ENCODE data around the gene AGPS. TPM values are rescaled to one million over a fixed set of nuclear protein-coding genes. Genes with fewer than 3 reads are reported as not detected.
"Not testable (repeated sequence)": the region's sequence is repeated elsewhere in the genome, so short reads cannot be mapped to it uniquely, and the experiment has no call there.

AGPS gene
- total RNA-seq, 1 experiment from 2014 or later = 54.0 TPM

DNA sequence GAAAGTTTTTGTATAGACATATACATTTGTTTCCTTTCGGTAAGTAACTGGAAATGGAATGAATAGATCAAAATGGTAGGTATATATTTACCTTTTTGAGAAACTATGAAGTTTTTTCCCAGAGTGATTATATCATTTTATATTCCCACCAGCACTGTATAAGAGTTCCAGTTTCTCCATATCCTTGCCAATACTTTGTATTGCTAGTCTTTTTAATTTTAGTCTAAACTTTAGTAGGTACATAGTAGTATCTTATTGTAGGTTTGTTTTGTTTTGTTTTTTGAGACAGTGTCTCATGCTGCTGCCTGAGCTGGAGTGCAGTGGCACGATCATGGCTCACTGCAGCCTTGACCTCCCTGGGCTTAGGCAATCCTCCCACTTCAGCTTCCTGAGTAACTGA lies 56.6 kb downstream of the AGPS start:
- Histone ChIP-seq H3K4me3 (ENCODE audit: low read length) (no peak overlapping the region), H3K79me2 (ENCODE audit: low read length) (peaks cover 53% of the 10 kb centered on the region), H3K4me1 (ENCODE audit: low read length) (no peaks in the 10 kb centered on the region), H3K27ac (ENCODE audit: low read length) (no peak overlapping the region), H3K9me2 (replicated peaks; ENCODE audit: insufficient read depth, low read length) (no peaks in the 10 kb centered on the region), H2AFZ (ENCODE audit: low read length) (no peak overlapping the region), H3K36me3 (ENCODE audit: insufficient read depth, low read length) (peaks cover 27% of the 10 kb centered on the region), H3K9me3 (ENCODE audit: low read length) (no peaks in the 10 kb centered on the region), H3K9ac (ENCODE audit: low read length) (no peak overlapping the region), H4K20me1 (ENCODE audit: insufficient read depth, low read depth, low read length) (no peaks in the 10 kb centered on the region), H3K4me2 (ENCODE audit: low read depth, low read length, poor library complexity, severe bottlenecking) (no peak overlapping the region), H3K27me3 (ENCODE audit: low read length) (no peaks in the 10 kb centered on the region)
- no peak for DNase-seq

DNA sequence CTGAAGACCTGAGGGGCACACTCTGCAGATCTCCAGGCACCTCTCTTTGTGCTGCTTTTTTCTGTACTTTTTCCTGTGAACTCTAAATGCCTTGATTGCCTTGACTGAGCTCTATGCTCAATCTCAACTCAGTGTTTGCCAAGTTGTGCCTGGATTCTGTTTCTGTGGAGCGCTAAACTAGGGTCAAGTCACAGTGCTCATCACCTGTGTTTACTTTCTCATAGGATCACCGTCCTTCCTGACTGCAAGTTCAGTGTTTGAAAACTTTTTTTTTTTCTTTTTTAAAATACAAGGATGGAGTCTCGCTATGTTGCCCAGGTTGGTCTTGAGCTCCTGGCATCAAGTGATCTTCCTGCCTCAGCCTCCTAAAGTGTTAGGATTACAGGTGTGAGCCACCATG lies 62.6 kb downstream of the AGPS start:
- Histone ChIP-seq H3K4me2 (ENCODE audit: low read depth, low read length, poor library complexity, severe bottlenecking) (no peak overlapping the region), H3K4me1 (ENCODE audit: low read length) (no peaks in the 10 kb centered on the region), H4K20me1 (ENCODE audit: insufficient read depth, low read depth, low read length) (no peaks in the 10 kb centered on the region), H3K9me3 (ENCODE audit: low read length) (no peaks in the 10 kb centered on the region), H2AFZ (ENCODE audit: low read length) (no peak overlapping the region), H3K4me3 (ENCODE audit: low read length) (no peak overlapping the region), H3K9me2 (replicated peaks; ENCODE audit: insufficient read depth, low read length) (no peaks in the 10 kb centered on the region), H3K36me3 (ENCODE audit: insufficient read depth, low read length) (peaks cover 23% of the 10 kb centered on the region), H3K9ac (ENCODE audit: low read length) (no peak overlapping the region), H3K27me3 (ENCODE audit: low read length) (no peaks in the 10 kb centered on the region), H3K27ac (ENCODE audit: low read length) (no peak overlapping the region), H3K79me2 (ENCODE audit: low read length) (peaks cover 47% of the 10 kb centered on the region)
- no peak for DNase-seq

GRCh38 chr2:177459756-177460155 lies 67.2 kb downstream of the AGPS start:
- H3K4me2 ChIP-seq (ENCODE audit: low read depth, low read length, poor library complexity, severe bottlenecking); H3K27ac ChIP-seq (ENCODE audit: low read length); H3K4me3 ChIP-seq (ENCODE audit: low read length); H3K27me3 ChIP-seq (ENCODE audit: low read length); H3K9me2 ChIP-seq (replicated peaks; ENCODE audit: insufficient read depth, low read length); H3K9me3 ChIP-seq (ENCODE audit: low read length); H4K20me1 ChIP-seq (ENCODE audit: insufficient read depth, low read depth, low read length); H2AFZ ChIP-seq (ENCODE audit: low read length); DNase-seq; H3K4me1 ChIP-seq (ENCODE audit: low read length); H3K9ac ChIP-seq (ENCODE audit: low read length): not testable (repeated sequence)
- Histone ChIP-seq H3K79me2 (ENCODE audit: low read length) (peaks cover 25% of the 10 kb centered on the region), H3K36me3 (ENCODE audit: insufficient read depth, low read length) (peaks cover 36% of the 10 kb centered on the region)

DNA sequence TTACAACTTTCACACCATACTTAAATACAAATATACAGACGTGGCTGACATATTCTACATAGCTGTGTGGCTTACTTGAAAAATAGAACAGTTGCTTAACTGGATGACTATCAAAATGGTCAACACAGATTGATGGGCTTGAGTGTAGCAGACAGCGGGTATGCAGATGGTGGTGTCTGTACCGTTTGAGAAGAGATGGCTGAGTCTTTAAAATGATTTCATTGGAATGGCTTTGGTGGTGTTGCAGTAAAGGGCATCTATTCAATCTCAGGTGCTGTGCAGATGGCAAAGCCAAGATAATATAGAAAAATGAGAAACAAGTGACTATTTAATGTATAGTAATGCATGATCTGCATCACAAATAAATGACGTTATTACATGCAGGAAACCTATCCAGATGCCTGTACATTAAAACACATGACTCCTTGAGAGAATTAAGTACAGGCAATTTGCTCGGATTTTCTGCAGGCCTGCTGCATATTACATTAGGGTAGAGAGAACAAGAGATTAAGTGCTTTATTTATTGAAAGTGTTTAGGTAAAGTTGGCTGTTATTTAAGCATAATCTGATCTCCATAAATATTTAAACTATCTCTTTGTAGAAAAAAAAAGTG lies 68.5 kb downstream of the AGPS start:
- H3K9me3 ChIP-seq (ENCODE audit: low read length) = no peaks in the 10 kb centered on the region
- H3K9me2 ChIP-seq (replicated peaks; ENCODE audit: insufficient read depth, low read length) = no peaks in the 10 kb centered on the region
- H3K27me3 ChIP-seq (ENCODE audit: low read length) = no peaks in the 10 kb centered on the region
- no peaks in the 10 kb centered on the region for H4K20me1 ChIP-seq (ENCODE audit: insufficient read depth, low read depth, low read length)
- H3K9ac ChIP-seq (ENCODE audit: low read length) = no peak overlapping the region
- no peak overlapping the region for H3K27ac ChIP-seq (ENCODE audit: low read length)
- H3K36me3 ChIP-seq (ENCODE audit: insufficient read depth, low read length) = peaks cover 27% of the 10 kb centered on the region
- no peak overlapping the region for H3K4me2 ChIP-seq (ENCODE audit: low read depth, low read length, poor library complexity, severe bottlenecking)
- H3K4me1 ChIP-seq (ENCODE audit: low read length) = no peaks in the 10 kb centered on the region
- peaks cover 14% of the 10 kb centered on the region for H3K79me2 ChIP-seq (ENCODE audit: low read length)
- H2AFZ ChIP-seq (ENCODE audit: low read length) = no peak overlapping the region
- DNase-seq = no peak
- H3K4me3 ChIP-seq (ENCODE audit: low read length) = no peak overlapping the region

DNA sequence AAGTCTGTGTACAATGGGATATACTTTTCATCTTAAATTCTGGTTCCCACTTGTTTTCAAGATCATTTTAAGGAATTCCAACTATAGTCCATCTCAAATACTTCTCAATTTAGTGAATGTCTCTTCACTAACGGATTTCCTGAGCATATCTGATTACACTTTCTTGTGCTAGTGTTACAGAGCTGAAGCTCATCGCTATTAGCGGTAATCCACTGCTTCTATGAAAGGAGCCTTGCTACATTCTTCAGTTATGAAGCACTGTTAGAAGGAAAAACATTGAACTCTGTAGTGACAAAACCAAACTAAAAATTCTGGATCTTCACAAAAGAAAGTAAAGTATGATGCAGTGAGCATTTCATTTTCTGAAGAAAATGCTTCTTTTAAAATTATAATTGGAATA lies 72.0 kb downstream of the AGPS start:
- no peaks in the 10 kb centered on the region for H3K9me2 ChIP-seq (replicated peaks; ENCODE audit: insufficient read depth, low read length)
- H3K27me3 ChIP-seq (ENCODE audit: low read length) = no peaks in the 10 kb centered on the region
- peaks cover 6% of the 10 kb centered on the region; the same call in 1 of the 2 replicates for H3K4me1 ChIP-seq (ENCODE audit: low read length)
- no peak overlapping the region for H3K9ac ChIP-seq (ENCODE audit: low read length)
- no peaks in the 10 kb centered on the region for H3K9me3 ChIP-seq (ENCODE audit: low read length)
- H3K4me2 ChIP-seq (ENCODE audit: low read depth, low read length, poor library complexity, severe bottlenecking) = no peak overlapping the region
- H3K4me3 ChIP-seq (ENCODE audit: low read length) = no peak overlapping the region
- no peak overlapping the region for H3K27ac ChIP-seq (ENCODE audit: low read length)
- H2AFZ ChIP-seq (ENCODE audit: low read length) = no peak overlapping the region
- H3K36me3 ChIP-seq (ENCODE audit: insufficient read depth, low read length) = peaks cover 33% of the 10 kb centered on the region
- no peaks in the 10 kb centered on the region for H4K20me1 ChIP-seq (ENCODE audit: insufficient read depth, low read depth, low read length)
- peaks cover 11% of the 10 kb centered on the region for H3K79me2 ChIP-seq (ENCODE audit: low read length)
- no peak for DNase-seq

GRCh38 chr2:177465400-177466138 lies 73.0 kb downstream of the AGPS start:
- H3K27me3 ChIP-seq (ENCODE audit: low read length) = no peaks in the 10 kb centered on the region
- no peaks in the 10 kb centered on the region for H3K9me2 ChIP-seq (replicated peaks; ENCODE audit: insufficient read depth, low read length)
- no peak for DNase-seq
- H2AFZ ChIP-seq (ENCODE audit: low read length) = no peak overlapping the region
- no peaks in the 10 kb centered on the region for H4K20me1 ChIP-seq (ENCODE audit: insufficient read depth, low read depth, low read length)
- peaks cover 38% of the 10 kb centered on the region for H3K36me3 ChIP-seq (ENCODE audit: insufficient read depth, low read length)
- H3K9me3 ChIP-seq (ENCODE audit: low read length) = no peaks in the 10 kb centered on the region
- H3K27ac ChIP-seq (ENCODE audit: low read length) = no peak overlapping the region
- H3K79me2 ChIP-seq (ENCODE audit: low read length) = peaks cover 15% of the 10 kb centered on the region
- no peak overlapping the region for H3K9ac ChIP-seq (ENCODE audit: low read length)
- no peak overlapping the region for H3K4me3 ChIP-seq (ENCODE audit: low read length)
- peaks cover 6% of the 10 kb centered on the region; the same call in 1 of the 2 replicates for H3K4me1 ChIP-seq (ENCODE audit: low read length)
- H3K4me2 ChIP-seq (ENCODE audit: low read depth, low read length, poor library complexity, severe bottlenecking) = no peak overlapping the region

DNA sequence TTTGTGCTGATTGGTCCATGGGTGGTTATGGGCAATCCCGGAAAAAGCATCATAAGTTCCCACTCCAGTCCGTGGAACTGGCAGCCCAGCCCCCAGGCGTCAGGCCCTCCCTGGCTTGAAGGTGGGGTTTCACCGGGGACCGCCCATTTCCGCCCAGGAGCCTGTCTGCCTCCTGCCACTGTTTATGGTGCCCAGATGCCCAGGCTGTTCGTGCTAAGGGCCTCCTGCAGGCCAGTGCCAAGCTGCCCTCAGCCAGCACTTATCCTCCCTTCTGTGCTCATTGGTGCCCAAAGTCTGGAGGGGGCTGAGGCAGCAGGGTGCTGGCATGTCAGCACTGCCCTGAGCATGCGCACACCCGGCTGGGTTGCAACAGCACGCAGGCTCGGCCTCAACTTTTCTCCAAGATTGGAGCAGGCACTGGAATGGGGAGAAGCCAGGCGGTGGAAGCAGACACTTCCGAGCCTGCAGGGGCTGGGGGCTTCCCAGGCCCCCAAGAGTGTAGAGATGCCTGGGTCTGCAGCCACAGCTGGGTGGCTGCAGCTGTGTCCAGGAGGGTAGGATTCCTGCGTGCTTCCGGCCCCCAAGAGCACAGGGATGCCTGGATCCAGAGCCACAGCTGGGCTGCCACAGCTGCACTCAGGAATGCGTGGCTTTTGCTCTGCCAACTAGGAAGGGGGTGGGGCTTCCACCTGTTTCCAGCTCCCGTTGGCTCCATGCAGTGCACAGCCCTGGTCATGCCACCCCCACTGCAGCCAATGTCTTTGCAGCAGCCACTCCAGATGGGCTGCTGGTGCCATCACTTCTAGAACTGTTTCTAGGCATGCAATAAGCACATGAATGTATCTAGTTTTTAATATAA lies 74.0 kb downstream of the AGPS start:
- peaks cover 21% of the 10 kb centered on the region for H3K79me2 ChIP-seq (ENCODE audit: low read length)
- no peak overlapping the region for H2AFZ ChIP-seq (ENCODE audit: low read length)
- H3K4me3 ChIP-seq (ENCODE audit: low read length) = no peak overlapping the region
- peaks cover 6% of the 10 kb centered on the region; the same call in 1 of the 2 replicates for H3K4me1 ChIP-seq (ENCODE audit: low read length)
- no peaks in the 10 kb centered on the region for H3K9me3 ChIP-seq (ENCODE audit: low read length)
- no peak overlapping the region for H3K9ac ChIP-seq (ENCODE audit: low read length)
- no peak overlapping the region for H3K27ac ChIP-seq (ENCODE audit: low read length)
- H3K4me2 ChIP-seq (ENCODE audit: low read depth, low read length, poor library complexity, severe bottlenecking) = no peak overlapping the region
- no peaks in the 10 kb centered on the region for H3K9me2 ChIP-seq (replicated peaks; ENCODE audit: insufficient read depth, low read length)
- H3K27me3 ChIP-seq (ENCODE audit: low read length) = no peaks in the 10 kb centered on the region
- DNase-seq = no peak
- H4K20me1 ChIP-seq (ENCODE audit: insufficient read depth, low read depth, low read length) = no peaks in the 10 kb centered on the region
- H3K36me3 ChIP-seq (ENCODE audit: insufficient read depth, low read length) = peaks cover 37% of the 10 kb centered on the region

- Histone ChIP-seq H3K36me3 (ENCODE audit: insufficient read depth, low read length) (peaks cover 42% of the 10 kb centered on the region), H3K4me3 (ENCODE audit: low read length) (no peak overlapping the region), H3K4me1 (ENCODE audit: low read length) (peaks cover 6% of the 10 kb centered on the region; the same call in 1 of the 2 replicates), H2AFZ (ENCODE audit: low read length) (no peak overlapping the region), H3K9ac (ENCODE audit: low read length) (no peak overlapping the region), H3K9me2 (replicated peaks; ENCODE audit: insufficient read depth, low read length) (no peaks in the 10 kb centered on the region), H3K27ac (ENCODE audit: low read length) (no peak overlapping the region), H3K9me3 (ENCODE audit: low read length) (no peaks in the 10 kb centered on the region), H4K20me1 (ENCODE audit: insufficient read depth, low read depth, low read length) (no peaks in the 10 kb centered on the region), H3K4me2 (ENCODE audit: low read depth, low read length, poor library complexity, severe bottlenecking) (no peak overlapping the region), H3K27me3 (ENCODE audit: low read length) (no peaks in the 10 kb centered on the region), H3K79me2 (ENCODE audit: low read length) (peaks cover 28% of the 10 kb centered on the region)
- DNase-seq = no peak
Measured at GRCh38 chr2:177467646-177468045, 75.1 kb downstream of the AGPS start.
